ENCODE data around the gene HMX1.

- TF ChIP-seq CTCF (IDR thresholded peaks at IDR 0.05; ENCODE audit: low read depth, low read length) (no peak), POLR2A (IDR thresholded peaks at IDR 0.05; ENCODE audit: extremely low read depth, insufficient read length) (no peak)
Measured at GRCh38 chr4:8858701-8859210, 12.9 kb downstream of the HMX1 start.

Data from NB4 (cell line).